ENCODE measurements around the gene COA7.

Gene COA7

DNA sequence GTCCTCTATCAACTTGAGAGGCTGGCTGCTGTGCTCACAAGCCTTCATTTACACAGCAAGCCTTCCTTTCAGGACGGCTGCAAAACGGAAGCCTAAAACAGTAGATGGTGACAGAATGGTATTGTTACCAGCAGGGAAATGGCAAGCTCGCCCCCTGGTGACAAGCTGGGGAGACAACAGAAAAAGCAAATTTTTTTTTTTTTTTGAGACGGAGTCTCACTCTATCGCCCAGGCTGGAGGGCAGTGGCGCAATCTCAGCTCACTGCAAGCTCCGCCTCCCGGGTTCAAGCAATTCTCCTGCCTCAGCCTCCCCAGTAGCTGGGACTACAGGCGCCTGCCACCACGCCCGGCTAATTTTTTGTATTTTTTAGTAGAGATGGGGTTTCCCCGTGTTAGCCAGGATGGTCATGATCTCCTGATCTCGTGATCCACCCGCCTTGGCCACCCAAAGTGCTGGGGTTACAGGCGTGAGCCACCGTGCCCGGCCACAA is 11.8 kb downstream of the COA7 start (continued):
- peak; percentile 61 for TF ChIP-seq ZNF585B (tag by site-specific recombination; IDR thresholded peaks at IDR 0.05)

DNA sequence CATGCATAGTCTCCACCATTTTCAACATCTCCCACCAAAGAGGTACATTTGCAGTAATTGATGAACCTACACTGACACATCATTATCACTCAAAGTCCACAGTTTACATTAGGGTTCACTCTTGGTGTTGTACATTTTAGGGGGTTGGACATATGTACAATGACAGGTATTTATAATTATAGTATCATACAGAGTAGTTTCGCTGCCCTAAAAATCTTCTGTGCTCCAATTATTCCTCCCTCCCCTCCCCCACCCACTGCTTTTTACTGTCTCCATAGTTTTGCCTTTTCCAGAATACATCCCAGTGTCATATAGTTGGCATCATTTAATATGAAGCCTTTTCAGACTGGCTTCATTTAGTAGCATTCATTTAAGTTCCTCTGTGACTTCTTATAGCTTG is 13.6 kb downstream of the COA7 start:
- Histone ChIP-seq H3K36me3 (ENCODE audit: control insufficient read depth in 2 of 2, insufficient read depth in 1 of 2, low read length in 2 of 2) (peaks cover 22 to 37% of the 10 kb centered on the region in 2 experiments), H3K27ac (ENCODE audit: extremely low read depth, low read depth, low read length) (no peak overlapping the region), H3K9me3 (ENCODE audit: control insufficient read depth, insufficient read depth, low read depth, low read length) (no peaks in the 10 kb centered on the region), H3K4me3 (ENCODE audit: low read depth, low read length) (no peak overlapping the region), H3K4me1 (ENCODE audit: control insufficient read depth, insufficient read depth, low read length) (no peaks in the 10 kb centered on the region)
- ChIA-PET CTCF (interaction anchor here (0.7 to 0.8 kb wide), 2 partner anchors 88 to 177 kb away, joined by 3 read pairs; no protein-coding TSS in a partner anchor), POLR2A (interaction anchor here (0.7 kb wide), 1 partner anchor 18 kb away, joined by 3 read pairs; no protein-coding TSS in a partner anchor)
- TF ChIP-seq KLF8 (tag by site-specific recombination; IDR thresholded peaks at IDR 0.05) (no peak), ZNF391 (tag by site-specific recombination; IDR thresholded peaks at IDR 0.05; ENCODE audit: borderline replicate concordance, low read depth) (no peak), ZNF501 (tag by site-specific recombination; IDR thresholded peaks at IDR 0.05) (no peak)
- TF ChIP-seq, protein P1, sequence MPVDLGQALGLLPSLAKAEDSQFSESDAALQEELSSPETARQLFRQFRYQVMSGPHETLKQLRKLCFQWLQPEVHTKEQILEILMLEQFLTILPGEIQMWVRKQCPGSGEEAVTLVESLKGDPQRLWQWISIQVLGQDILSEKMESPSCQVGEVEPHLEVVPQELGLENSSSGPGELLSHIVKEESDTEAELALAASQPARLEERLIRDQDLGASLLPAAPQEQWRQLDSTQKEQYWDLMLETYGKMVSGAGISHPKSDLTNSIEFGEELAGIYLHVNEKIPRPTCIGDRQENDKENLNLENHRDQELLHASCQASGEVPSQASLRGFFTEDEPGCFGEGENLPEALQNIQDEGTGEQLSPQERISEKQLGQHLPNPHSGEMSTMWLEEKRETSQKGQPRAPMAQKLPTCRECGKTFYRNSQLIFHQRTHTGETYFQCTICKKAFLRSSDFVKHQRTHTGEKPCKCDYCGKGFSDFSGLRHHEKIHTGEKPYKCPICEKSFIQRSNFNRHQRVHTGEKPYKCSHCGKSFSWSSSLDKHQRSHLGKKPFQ (tag by site-specific recombination; IDR thresholded peaks at IDR 0.05): no peak
- TF ChIP-seq, protein P2, sequence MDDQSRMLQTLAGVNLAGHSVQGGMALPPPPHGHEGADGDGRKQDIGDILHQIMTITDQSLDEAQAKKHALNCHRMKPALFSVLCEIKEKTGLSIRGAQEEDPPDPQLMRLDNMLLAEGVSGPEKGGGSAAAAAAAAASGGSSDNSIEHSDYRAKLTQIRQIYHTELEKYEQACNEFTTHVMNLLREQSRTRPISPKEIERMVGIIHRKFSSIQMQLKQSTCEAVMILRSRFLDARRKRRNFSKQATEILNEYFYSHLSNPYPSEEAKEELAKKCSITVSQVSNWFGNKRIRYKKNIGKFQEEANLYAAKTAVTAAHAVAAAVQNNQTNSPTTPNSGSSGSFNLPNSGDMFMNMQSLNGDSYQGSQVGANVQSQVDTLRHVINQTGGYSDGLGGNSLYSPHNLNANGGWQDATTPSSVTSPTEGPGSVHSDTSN (CRISPR knock-in tag; IDR thresholded peaks at IDR 0.05): no peak

DNA sequence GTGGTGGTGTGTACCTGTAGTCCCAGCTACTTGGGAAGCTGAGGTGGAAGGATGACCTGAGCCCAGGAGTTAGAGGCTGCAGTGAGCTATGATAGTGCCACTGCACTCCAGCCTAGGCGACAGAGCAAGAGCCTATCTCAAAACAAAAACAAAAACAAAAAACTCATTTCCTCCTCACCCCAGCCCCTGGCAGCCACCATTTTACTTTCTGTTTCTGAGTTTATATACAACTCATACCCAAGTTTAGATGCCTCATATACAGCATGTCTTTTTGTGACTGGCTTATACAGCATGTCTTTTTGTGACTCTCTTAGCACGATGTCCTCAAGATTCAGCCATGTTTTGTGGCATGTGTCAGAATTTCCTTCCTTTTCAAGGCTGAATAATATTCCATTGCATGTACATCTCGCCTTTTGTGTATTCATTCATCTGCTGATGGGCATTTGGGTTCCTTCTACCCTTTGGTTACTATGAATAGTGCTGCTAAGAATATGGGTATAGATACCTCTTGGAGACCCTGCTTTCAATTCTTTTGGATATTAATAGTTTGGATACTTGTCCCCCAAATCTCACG is 14.7 kb downstream of the COA7 start:
- Histone ChIP-seq H3K9me3 (ENCODE audit: control insufficient read depth, insufficient read depth, low read depth, low read length) (no peaks in the 10 kb centered on the region), H3K4me1 (ENCODE audit: control insufficient read depth, insufficient read depth, low read length) (no peaks in the 10 kb centered on the region), H3K4me3 (ENCODE audit: low read depth, low read length) (no peak overlapping the region), H3K36me3 (ENCODE audit: control insufficient read depth in 2 of 2, insufficient read depth in 1 of 2, low read length in 2 of 2) (peaks cover 21 to 30% of the 10 kb centered on the region in 2 experiments), H3K27ac (ENCODE audit: extremely low read depth, low read depth, low read length) (no peak overlapping the region)
- ChIA-PET CTCF (interaction anchor here (0.5 to 0.6 kb wide), 2 partner anchors 64 to 400 kb away, joined by 3 read pairs; no protein-coding TSS in a partner anchor), POLR2A (no interaction called here)
- TF ChIP-seq, protein P3, sequence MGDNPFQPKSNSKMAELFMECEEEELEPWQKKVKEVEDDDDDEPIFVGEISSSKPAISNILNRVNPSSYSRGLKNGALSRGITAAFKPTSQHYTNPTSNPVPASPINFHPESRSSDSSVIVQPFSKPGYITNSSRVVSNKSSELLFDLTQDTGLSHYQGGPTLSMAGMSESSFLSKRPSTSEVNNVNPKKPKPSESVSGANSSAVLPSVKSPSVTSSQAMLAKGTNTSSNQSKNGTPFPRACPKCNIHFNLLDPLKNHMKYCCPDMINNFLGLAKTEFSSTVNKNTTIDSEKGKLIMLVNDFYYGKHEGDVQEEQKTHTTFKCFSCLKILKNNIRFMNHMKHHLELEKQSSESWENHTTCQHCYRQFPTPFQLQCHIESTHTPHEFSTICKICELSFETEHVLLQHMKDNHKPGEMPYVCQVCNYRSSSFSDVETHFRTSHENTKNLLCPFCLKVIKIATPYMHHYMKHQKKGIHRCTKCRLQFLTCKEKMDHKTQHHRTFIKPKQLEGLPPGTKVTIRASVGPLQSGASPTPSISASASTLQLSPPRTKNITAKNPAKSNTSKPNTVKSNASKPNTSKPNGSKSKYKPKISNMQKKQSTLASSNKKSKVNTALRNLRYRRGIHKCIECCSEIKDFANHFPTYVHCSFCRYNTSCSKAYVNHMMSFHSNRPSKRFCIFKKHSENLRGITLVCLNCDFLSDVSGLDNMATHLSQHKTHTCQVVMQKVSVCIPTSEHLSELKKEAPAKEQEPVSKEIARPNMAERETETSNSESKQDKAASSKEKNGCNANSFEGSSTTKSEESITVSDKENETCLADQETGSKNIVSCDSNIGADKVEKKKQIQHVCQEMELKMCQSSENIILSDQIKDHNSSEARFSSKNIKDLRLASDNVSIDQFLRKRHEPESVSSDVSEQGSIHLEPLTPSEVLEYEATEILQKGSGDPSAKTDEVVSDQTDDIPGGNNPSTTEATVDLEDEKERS (tag by site-specific recombination; IDR thresholded peaks at IDR 0.05): peak; percentile 85; the same call in 1 of the 2 replicates
- peak; percentile 99 for TF ChIP-seq ZNF146 (tag by site-specific recombination; IDR thresholded peaks at IDR 0.05)
- TF ChIP-seq, protein P4, sequence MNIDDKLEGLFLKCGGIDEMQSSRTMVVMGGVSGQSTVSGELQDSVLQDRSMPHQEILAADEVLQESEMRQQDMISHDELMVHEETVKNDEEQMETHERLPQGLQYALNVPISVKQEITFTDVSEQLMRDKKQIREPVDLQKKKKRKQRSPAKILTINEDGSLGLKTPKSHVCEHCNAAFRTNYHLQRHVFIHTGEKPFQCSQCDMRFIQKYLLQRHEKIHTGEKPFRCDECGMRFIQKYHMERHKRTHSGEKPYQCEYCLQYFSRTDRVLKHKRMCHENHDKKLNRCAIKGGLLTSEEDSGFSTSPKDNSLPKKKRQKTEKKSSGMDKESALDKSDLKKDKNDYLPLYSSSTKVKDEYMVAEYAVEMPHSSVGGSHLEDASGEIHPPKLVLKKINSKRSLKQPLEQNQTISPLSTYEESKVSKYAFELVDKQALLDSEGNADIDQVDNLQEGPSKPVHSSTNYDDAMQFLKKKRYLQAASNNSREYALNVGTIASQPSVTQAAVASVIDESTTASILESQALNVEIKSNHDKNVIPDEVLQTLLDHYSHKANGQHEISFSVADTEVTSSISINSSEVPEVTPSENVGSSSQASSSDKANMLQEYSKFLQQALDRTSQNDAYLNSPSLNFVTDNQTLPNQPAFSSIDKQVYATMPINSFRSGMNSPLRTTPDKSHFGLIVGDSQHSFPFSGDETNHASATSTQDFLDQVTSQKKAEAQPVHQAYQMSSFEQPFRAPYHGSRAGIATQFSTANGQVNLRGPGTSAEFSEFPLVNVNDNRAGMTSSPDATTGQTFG (tag by site-specific recombination; IDR thresholded peaks at IDR 0.05; ENCODE audit: borderline replicate concordance): no peak
- TF ChIP-seq, protein P5, sequence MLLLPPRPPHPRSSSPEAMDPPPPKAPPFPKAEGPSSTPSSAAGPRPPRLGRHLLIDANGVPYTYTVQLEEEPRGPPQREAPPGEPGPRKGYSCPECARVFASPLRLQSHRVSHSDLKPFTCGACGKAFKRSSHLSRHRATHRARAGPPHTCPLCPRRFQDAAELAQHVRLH (tag by site-specific recombination; IDR thresholded peaks at IDR 0.05): 0 out of 2 replicates have a peak, but pooled peaks have one; percentile 47
